IMR-90 (cell line): ENCODE results near the gene SLC7A6. TPM values are rescaled to one million over a fixed set of nuclear protein-coding genes. Genes with fewer than 3 reads are reported as not detected.

Source experiments
- ATAC-seq: fragments of 200-7000 bp; cut with Tn5 transposase; 2 replicates; pipeline ENCODE4 v1.9.1; 2020; ENCODE audit warnings: low read depth, mild to moderate bottlenecking, moderate library complexity
- BruUV-seq: library from RNA; stranded (reverse); fragments of 400-500 nt; replicated peaks from 2 replicates; lab custom pipeline; 2021; lab: Mats Ljungman, UMichigan
- CTCF ChIA-PET: fragments of 300-600 bp; formaldehyde crosslinking; extraction: SDS; loops from one replicate; lab custom pipeline; 2021; ENCODE audit warnings: antibody characterized with exemption; lab: Yijun Ruan, JAX
- POLR2A ChIA-PET: fragments of 300-600 bp; sonication (Branson Sonifier 250); formaldehyde crosslinking; loops from one replicate; lab custom pipeline; 2022; ENCODE audit warnings: antibody characterized with exemption; ENCODE audit not compliant: unreplicated experiment; lab: Charles Lee
- DNase-seq: peaks from one replicate; pipeline ENCODE4 v3.0.0; 2013
- H2AFZ ChIP-seq: replicated peaks from 2 replicates; pipeline ENCODE3; 2013; ENCODE audit warnings: low read length, mild to moderate bottlenecking; ENCODE audit not compliant: poor library complexity
- H2AK5ac ChIP-seq: 2 replicates; pipeline ENCODE4 v1.6.1; 2013; ENCODE audit warnings: low read depth, low read length, inconsistent platforms
- H2AK9ac ChIP-seq: replicated peaks from 2 replicates; pipeline ENCODE3; 2013; ENCODE audit warnings: mild to moderate bottlenecking, low read depth, low read length, moderate library complexity; ENCODE audit not compliant: poor library complexity
- H2BK120ac ChIP-seq: 2 replicates; pipeline ENCODE4 v1.6.1; 2013; ENCODE audit warnings: low read depth, low read length, inconsistent platforms
- H2BK15ac ChIP-seq: 3 replicates; pipeline ENCODE4 v1.6.1; 2013; ENCODE audit warnings: low read depth, low read length, inconsistent platforms
- H2BK20ac ChIP-seq: 2 replicates; pipeline ENCODE4 v1.6.1; 2013; ENCODE audit warnings: low read depth, mild to moderate bottlenecking, inconsistent platforms, low read length, moderate library complexity
- H2BK5ac ChIP-seq: 2 replicates; pipeline ENCODE4 v1.6.1; 2013; ENCODE audit warnings: mild to moderate bottlenecking, low read depth, low read length, inconsistent platforms; ENCODE audit not compliant: poor library complexity, severe bottlenecking
- H3K14ac ChIP-seq: replicated peaks from 2 replicates; pipeline ENCODE4 v1.6.1; 2013; ENCODE audit warnings: low read depth, low read length, inconsistent platforms
- H3K18ac ChIP-seq: 2 replicates; pipeline ENCODE4 v1.6.1; 2013; ENCODE audit warnings: low read depth, low read length, control low read depth
- H3K23ac ChIP-seq: 2 replicates; pipeline ENCODE4 v1.6.1; 2013; ENCODE audit warnings: low read depth, low read length, inconsistent platforms
- H3K27ac ChIP-seq: 2 replicates; pipeline ENCODE4 v1.5.1; 2013; ENCODE audit warnings: mild to moderate bottlenecking, control low read depth, low read length; ENCODE audit not compliant: insufficient read depth
- H3K27me3 ChIP-seq: 2 replicates; pipeline ENCODE4 v1.6.1; 2013; ENCODE audit warnings: low read length; ENCODE audit not compliant: control insufficient read depth, insufficient read depth
- H3K36me3 ChIP-seq: 2 replicates; pipeline ENCODE4 v1.6.1; 2013; ENCODE audit warnings: low read length, mixed read lengths; ENCODE audit not compliant: control insufficient read depth, insufficient read depth
- H3K4ac ChIP-seq: 2 replicates; pipeline ENCODE4 v1.6.1; 2013; ENCODE audit warnings: low read depth, low read length, inconsistent platforms
- H3K4me1 ChIP-seq: 2 replicates; pipeline ENCODE4 v1.6.1; 2013; ENCODE audit warnings: low read length, mixed read lengths; ENCODE audit not compliant: control insufficient read depth, insufficient read depth
- H3K4me2 ChIP-seq: 2 replicates; pipeline ENCODE4 v1.6.1; 2013; ENCODE audit warnings: low read depth, mild to moderate bottlenecking, control low read depth, low read length, moderate library complexity
- H3K4me3 ChIP-seq: 2 replicates; pipeline ENCODE4 v1.5.1; 2013; ENCODE audit warnings: low read depth, mild to moderate bottlenecking, control low read depth, low read length, moderate library complexity; ENCODE audit not compliant: insufficient read depth
- H3K56ac ChIP-seq: 2 replicates; pipeline ENCODE4 v1.6.1; 2013; ENCODE audit warnings: low read length, inconsistent platforms; ENCODE audit not compliant: insufficient read depth; ENCODE audit errors: extremely low read depth
- H3K79me1 ChIP-seq, 2 experiments: 2 replicates each; pipeline ENCODE4 v1.6.1; 2013; ENCODE audit warnings: low read length in 2 of 2, inconsistent platforms in 1 of 2, low read depth in 1 of 2
- H3K9ac ChIP-seq: 2 replicates; pipeline ENCODE4 v1.6.1; 2013; ENCODE audit warnings: low read depth, low read length, control low read depth
- H3K9me1 ChIP-seq: 2 replicates; pipeline ENCODE4 v1.6.1; 2013; ENCODE audit warnings: low read length, inconsistent platforms; ENCODE audit not compliant: insufficient read depth
- H3K9me3 ChIP-seq: 2 replicates; pipeline ENCODE4 v1.6.1; 2013; ENCODE audit warnings: low read length; ENCODE audit not compliant: control insufficient read depth, insufficient read depth
- H4K20me1 ChIP-seq: 2 replicates; pipeline ENCODE4 v1.6.1; 2013; ENCODE audit warnings: low read length, inconsistent platforms; ENCODE audit not compliant: insufficient read depth
- H4K5ac ChIP-seq: 2 replicates; pipeline ENCODE4 v1.6.1; 2013; ENCODE audit warnings: mild to moderate bottlenecking, low read depth, low read length, control low read depth
- H4K8ac ChIP-seq, 2 experiments: 2 replicates each; pipeline ENCODE4 v1.6.1; 2013; ENCODE audit warnings: low read depth in 2 of 2, low read length in 2 of 2, control low read depth in 1 of 2, inconsistent platforms in 1 of 2
- H4K91ac ChIP-seq: 2 replicates; pipeline ENCODE4 v1.6.1; 2013; ENCODE audit warnings: low read depth, low read length, inconsistent platforms; ENCODE audit not compliant: insufficient read depth
- BHLHE40 ChIP-seq: fragments of 150-350 bp; IDR thresholded peaks from 2 replicates; pipeline ENCODE4 v1.6.1; 2016; ENCODE audit warnings: mild to moderate bottlenecking, low read depth, low read length
- CEBPB ChIP-seq: IDR thresholded peaks from 2 replicates; pipeline ENCODE4 v1.6.1; 2012; ENCODE audit warnings: low read depth, low read length, improper control_type of control experiment
- ELK1 ChIP-seq: fragments of 150-350 bp; IDR thresholded peaks from 2 replicates; pipeline ENCODE4 v1.6.1; 2016; ENCODE audit warnings: low read depth, mild to moderate bottlenecking, low read length, moderate library complexity, borderline replicate concordance
- POLR2A ChIP-seq: IDR thresholded peaks from 2 replicates; pipeline ENCODE4 v1.6.1; 2012; ENCODE audit warnings: mild to moderate bottlenecking, low read depth, low read length
- RCOR1 ChIP-seq: IDR thresholded peaks from 2 replicates; pipeline ENCODE4 v1.6.1; 2012; ENCODE audit warnings: mild to moderate bottlenecking, low read length, improper control_type of control experiment; ENCODE audit not compliant: insufficient replicate concordance
- RFX5 ChIP-seq: IDR thresholded peaks from 2 replicates; pipeline ENCODE4 v1.8.0; 2012; ENCODE audit warnings: low read depth, mild to moderate bottlenecking, low read length, moderate library complexity
- WGBS, 2 experiments: methylation state at CpG; one replicate each; pipeline versions ENCODE4 v1.1.5 to v1.1.7; 2013; ENCODE audit warnings: missing lambda C conversion rate in 2 of 2; ENCODE audit not compliant: insufficient read length in 1 of 2; ENCODE audit errors: extremely low coverage in 2 of 2; 5-methylcytosine and 5-hydroxymethylcytosine counted together
- dilution Hi-C: fragments of 300-500 bp; cut with HindIII; formaldehyde crosslinking; loops from one replicate; pipeline ENCODE4 v1.14.3; 2018; ENCODE audit warnings: low sequenced_read_pairs; ENCODE audit not compliant: unreplicated experiment
- in situ Hi-C: fragments of 300-500 bp; cut with MboI; formaldehyde crosslinking; loops from 3 replicates; pipeline ENCODE4 v1.14.3; 2019; ENCODE audit warnings: low sequenced_read_pairs, inconsistent platforms, mixed read lengths
- intact Hi-C: fragments of 100-400 bp; cut with micrococcal nuclease; formaldehyde crosslinking; loops from 2 replicates; pipeline ENCODE4 v1.10.0; 2022
- polyA plus RNA-seq, 3 experiments: library from polyadenylated mRNA; depleted of rRNA; stranded (reverse); fragments of >200 nt; gene quantifications; 2 replicates each; pipeline ENCODE4 v1.2.3, GENCODE V29; 2012; ENCODE audit warnings: low replicate concordance in 1 of 3
- total RNA-seq: library from RNA; depleted of rRNA; stranded (reverse); fragments of >200 nt; gene quantifications from 2 replicates; pipeline ENCODE4 v1.2.3, GENCODE V29; 2012
- TF ChIP-seq, protein P1 (sequence below): conservative IDR thresholded peaks from 2 replicates; pipeline ENCODE4 v1.5.1; 2012; ENCODE audit warnings: mild to moderate bottlenecking, low read depth, low read length, improper control_type of control experiment

The SLC7A6 gene
- total and polyA plus RNA-seq, 2 of the 4 experiments (the other 2 are of a cell fraction), result 29.4 to 36.1 TPM

DNA sequence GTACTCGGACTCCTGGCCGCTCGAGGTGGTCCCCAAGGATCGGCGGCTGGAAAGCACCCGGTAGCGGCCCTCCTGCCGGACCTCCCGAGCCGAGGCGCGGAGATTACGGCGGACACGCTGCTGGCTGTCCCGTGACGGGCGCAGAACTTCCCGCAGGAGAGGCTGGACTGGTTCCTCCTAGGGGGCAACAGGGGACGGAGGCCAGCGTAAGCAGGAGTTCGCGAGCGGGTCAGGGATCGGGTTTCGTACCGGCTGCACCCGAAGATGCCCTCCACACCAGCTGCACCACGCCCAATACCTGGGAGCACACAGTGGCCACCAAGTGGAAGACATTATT, 46.1 kb downstream of the SLC7A6 start:
- Histone ChIP-seq H4K5ac (peak overlapping the region; percentile 93), H2BK20ac (no peak overlapping the region), H2BK5ac (peak overlapping the region; percentile 59), H4K91ac (peak overlapping the region; percentile 75), H3K36me3 (peaks cover 15% of the 10 kb centered on the region), H4K8ac (peak overlapping the region; percentile 67 to 99), H3K9me1 (no peaks in the 10 kb centered on the region; the same call in 1 of the 2 replicates), H3K23ac (peak overlapping the region; percentile 87), H2BK15ac (no peak overlapping the region), H3K27me3 (no peaks in the 10 kb centered on the region), H3K9me3 (no peaks in the 10 kb centered on the region), H2AK9ac (peak overlapping the region; percentile 98), H3K18ac (peak overlapping the region; percentile 50; the same call in 1 of the 2 replicates), H3K4ac (peak overlapping the region; percentile 84), H2AK5ac (peak overlapping the region; percentile 12), H3K27ac (peak overlapping the region; percentile 89), H4K20me1 (peaks cover 11% of the 10 kb centered on the region; the same call in 1 of the 2 replicates), H3K4me1 (peaks cover 9% of the 10 kb centered on the region), H3K14ac (peak overlapping the region; percentile 97), H2AFZ (peak overlapping the region; percentile 98), H3K56ac (peak overlapping the region; percentile 92), H2BK120ac (0 out of 2 replicates have a peak overlapping the region, but pooled peaks have one; percentile 21), H3K4me2 (peak overlapping the region; percentile 98), H3K9ac (peak overlapping the region; percentile 85), H3K4me3 (peak overlapping the region; percentile 97), H3K79me1 (peaks cover 26 to 67% of the 10 kb centered on the region in 2 experiments)
- in situ Hi-C loops (no loop called here), intact Hi-C loops (loop anchor here (2.0 to 5.0 kb wide), 2 partner anchors 18 to 43 kb away; no protein-coding TSS in a partner anchor), dilution Hi-C loops (no loop called here)
- TF ChIP-seq ELK1 (no peak), POLR2A (no peak), CEBPB (no peak), RCOR1 (no peak), RFX5 (no peak), BHLHE40 (no peak)
- TF ChIP-seq, protein P1, sequence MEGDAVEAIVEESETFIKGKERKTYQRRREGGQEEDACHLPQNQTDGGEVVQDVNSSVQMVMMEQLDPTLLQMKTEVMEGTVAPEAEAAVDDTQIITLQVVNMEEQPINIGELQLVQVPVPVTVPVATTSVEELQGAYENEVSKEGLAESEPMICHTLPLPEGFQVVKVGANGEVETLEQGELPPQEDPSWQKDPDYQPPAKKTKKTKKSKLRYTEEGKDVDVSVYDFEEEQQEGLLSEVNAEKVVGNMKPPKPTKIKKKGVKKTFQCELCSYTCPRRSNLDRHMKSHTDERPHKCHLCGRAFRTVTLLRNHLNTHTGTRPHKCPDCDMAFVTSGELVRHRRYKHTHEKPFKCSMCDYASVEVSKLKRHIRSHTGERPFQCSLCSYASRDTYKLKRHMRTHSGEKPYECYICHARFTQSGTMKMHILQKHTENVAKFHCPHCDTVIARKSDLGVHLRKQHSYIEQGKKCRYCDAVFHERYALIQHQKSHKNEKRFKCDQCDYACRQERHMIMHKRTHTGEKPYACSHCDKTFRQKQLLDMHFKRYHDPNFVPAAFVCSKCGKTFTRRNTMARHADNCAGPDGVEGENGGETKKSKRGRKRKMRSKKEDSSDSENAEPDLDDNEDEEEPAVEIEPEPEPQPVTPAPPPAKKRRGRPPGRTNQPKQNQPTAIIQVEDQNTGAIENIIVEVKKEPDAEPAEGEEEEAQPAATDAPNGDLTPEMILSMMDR, result no peak
- POLR2A ChIA-PET, result interaction anchor here (0.6 to 1.0 kb wide), 3 partner anchors 10 to 65 kb away, joined by 3 to 5 read pairs (median 3); partner anchors contain the start of gene PLA2G15
- CTCF ChIA-PET, result interaction anchor here (0.8 to 1.2 kb wide), 3 partner anchors 29 to 46 kb away, joined by 3 to 6 read pairs (median 3); partner anchors contain the start of gene SLC7A6
- 1% methylated on average over 22 of the region's 29 CpGs; no CpG with 5 or more reads in 1 of the 2 experiments for WGBS, 2 experiments
- BruUV-seq, result TSS peak; percentile 74
- DNase-seq (no peak), ATAC-seq (peak; percentile 49)
